Inflammatory macrophage (primary cell): ENCODE measurements around the gene MGST3.
"Not testable (repeated sequence)": the region's sequence is repeated elsewhere in the genome, so short reads cannot be mapped to it uniquely, and the experiment has no call there.

Experiments used
- DNase-seq, 2 donors: peaks; one replicate each; pipeline ENCODE4 v3.0.0-alpha.2; 2020 to 2022

The MGST3 gene

GRCh38 chr1:165698761-165699052, 67.7 kb downstream of the MGST3 start:
- DNase-seq = no peak

GRCh38 chr1:165699577-165699976, 68.5 kb downstream of the MGST3 start:
- no peak for DNase-seq

DNA sequence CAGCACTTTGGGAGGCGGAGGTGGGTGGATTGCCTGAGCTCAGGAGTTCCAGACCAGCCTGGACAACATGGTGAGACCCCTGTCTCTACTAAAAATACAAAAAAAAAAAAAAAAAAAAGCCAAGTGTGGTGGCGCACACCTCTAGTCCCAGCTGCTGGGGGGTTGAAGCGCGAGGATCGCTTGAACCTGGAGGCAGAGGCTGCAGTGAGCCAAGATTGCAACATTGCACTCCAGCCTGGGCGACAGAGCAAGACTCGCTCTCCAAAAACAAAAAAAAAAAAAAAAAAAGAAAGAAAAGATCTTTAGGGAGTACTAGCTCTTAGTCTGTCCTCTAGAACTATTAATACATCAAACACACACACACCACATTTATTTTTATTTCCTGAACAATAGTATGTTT, 70.9 kb downstream of the MGST3 start:
- DNase-seq = not testable (repeated sequence)

- DNase-seq = no peak
Observed at GRCh38 chr1:165703648-165704047, 72.6 kb downstream of the MGST3 start.
